DOHH2 (cell line): ENCODE measurements around the gene GPR152.

Source experiments
- H3F3A ChIP-seq: fragments of 200-600 bp; sonication (generic), shearing (Covaris generic); 2 replicates; pipeline ENCODE4 v1.6.0; 2016; ENCODE audit warnings: antibody characterized with exemption, mild to moderate bottlenecking; ENCODE audit not compliant: control insufficient read depth, insufficient read depth
- H3K27ac ChIP-seq: fragments of 200-600 bp; sonication (generic); 2 replicates; pipeline ENCODE4 v1.5.1; 2014; ENCODE audit warnings: low read depth, mild to moderate bottlenecking, low read length, moderate library complexity
- H3K27me3 ChIP-seq: fragments of 200-600 bp; sonication (generic); 2 replicates; pipeline ENCODE4 v1.6.1; 2014; ENCODE audit warnings: mild to moderate bottlenecking, low read length, mixed read lengths; ENCODE audit not compliant: control insufficient read depth
- H3K36me3 ChIP-seq: fragments of 200-600 bp; sonication (generic); 2 replicates; pipeline ENCODE4 v1.6.1; 2014; ENCODE audit warnings: mild to moderate bottlenecking, low read length, moderate library complexity, mixed read lengths; ENCODE audit not compliant: control insufficient read depth
- H3K4me1 ChIP-seq: fragments of 200-600 bp; sonication (generic); 2 replicates; pipeline ENCODE4 v1.6.1; 2014; ENCODE audit warnings: mild to moderate bottlenecking, low read length, mixed read lengths; ENCODE audit not compliant: control insufficient read depth
- H3K4me2 ChIP-seq: fragments of 200-600 bp; sonication (generic); 2 replicates; pipeline ENCODE4 v1.6.0; 2014; ENCODE audit warnings: mild to moderate bottlenecking, low read length, moderate library complexity
- H3K4me3 ChIP-seq: fragments of 200-600 bp; sonication (generic); 2 replicates; pipeline ENCODE4 v1.5.1; 2014; ENCODE audit warnings: mild to moderate bottlenecking, low read length, mixed read lengths
- H3K79me2 ChIP-seq: fragments of 200-600 bp; sonication (generic); 2 replicates; pipeline ENCODE4 v1.6.1; 2014; ENCODE audit warnings: mild to moderate bottlenecking, low read length, mixed read lengths; ENCODE audit not compliant: control insufficient read depth
- H3K9me2 ChIP-seq: fragments of 200-600 bp; sonication (generic); replicated peaks from 2 replicates; pipeline ENCODE4 v1.6.1; 2014; ENCODE audit warnings: mild to moderate bottlenecking, low read length, mixed read lengths; ENCODE audit not compliant: control insufficient read depth
- H3K9me3 ChIP-seq: fragments of 200-600 bp; sonication (generic); 2 replicates; pipeline ENCODE4 v1.6.1; 2014; ENCODE audit warnings: antibody characterized with exemption, low read length, mixed read lengths; ENCODE audit not compliant: control insufficient read depth, insufficient read depth
- H4K20me1 ChIP-seq: fragments of 200-600 bp; sonication (generic); 2 replicates; pipeline ENCODE4 v1.6.0; 2014; ENCODE audit warnings: low read depth, mild to moderate bottlenecking, antibody characterized with exemption, low read length, moderate library complexity; ENCODE audit not compliant: control insufficient read depth, insufficient read depth
- EZH2phosphoT487 ChIP-seq: fragments of 200-600 bp; sonication (generic); IDR thresholded peaks from 2 replicates; pipeline ENCODE4 v1.6.1; 2017; ENCODE audit warnings: borderline replicate concordance, mild to moderate bottlenecking, antibody characterized with exemption, low read length, moderate library complexity, mixed read lengths
- TF ChIP-seq, protein P1 (sequence below): fragments of 200-600 bp; sonication (generic); IDR thresholded peaks from one replicate; pipeline ENCODE4 v1.5.1; 2014; ENCODE audit warnings: antibody characterized with exemption, mild to moderate bottlenecking, low read depth, low read length; ENCODE audit not compliant: poor library complexity, severe bottlenecking

The GPR152 gene

DNA sequence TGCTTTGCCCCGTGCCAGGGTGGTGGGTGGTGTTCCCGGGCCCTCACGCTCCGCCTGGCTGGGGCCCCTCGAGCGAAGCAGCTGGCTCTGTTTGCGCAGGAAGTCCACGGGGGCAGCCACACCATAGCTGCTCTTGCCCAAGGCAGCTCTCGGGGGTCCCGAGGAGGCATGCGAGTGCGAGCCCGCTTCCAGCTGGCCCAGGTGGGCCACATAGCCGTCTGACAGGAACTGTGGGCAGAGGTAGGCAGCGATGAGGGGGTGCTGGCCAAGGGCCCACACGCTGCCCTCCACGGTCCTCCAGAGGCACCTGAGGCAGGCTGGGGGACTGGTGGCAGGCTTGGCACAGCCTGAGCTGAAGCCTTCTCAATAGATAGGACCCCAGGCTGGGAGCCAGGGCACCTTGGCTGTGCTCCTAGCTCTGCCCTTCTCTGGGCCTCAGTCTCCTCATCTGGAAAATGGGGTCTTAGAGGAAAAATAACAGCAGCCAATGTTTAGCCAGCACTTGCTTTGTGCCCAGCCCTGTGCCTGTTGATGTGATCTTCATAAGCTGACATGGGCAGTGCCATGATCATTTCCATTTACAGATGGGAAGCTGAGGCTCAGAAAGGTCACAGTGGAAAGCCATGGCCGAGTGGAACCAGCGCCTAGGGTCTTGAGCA, 39.7 kb upstream of the GPR152 start:
- no peaks in the 10 kb centered on the region for H3K9me2 ChIP-seq
- peaks cover 79% of the 10 kb centered on the region for H3K36me3 ChIP-seq
- H3K9me3 ChIP-seq: no peaks in the 10 kb centered on the region
- no peaks in the 10 kb centered on the region for H3K27me3 ChIP-seq
- H3K4me3 ChIP-seq: no peak overlapping the region
- TF ChIP-seq, protein P1, sequence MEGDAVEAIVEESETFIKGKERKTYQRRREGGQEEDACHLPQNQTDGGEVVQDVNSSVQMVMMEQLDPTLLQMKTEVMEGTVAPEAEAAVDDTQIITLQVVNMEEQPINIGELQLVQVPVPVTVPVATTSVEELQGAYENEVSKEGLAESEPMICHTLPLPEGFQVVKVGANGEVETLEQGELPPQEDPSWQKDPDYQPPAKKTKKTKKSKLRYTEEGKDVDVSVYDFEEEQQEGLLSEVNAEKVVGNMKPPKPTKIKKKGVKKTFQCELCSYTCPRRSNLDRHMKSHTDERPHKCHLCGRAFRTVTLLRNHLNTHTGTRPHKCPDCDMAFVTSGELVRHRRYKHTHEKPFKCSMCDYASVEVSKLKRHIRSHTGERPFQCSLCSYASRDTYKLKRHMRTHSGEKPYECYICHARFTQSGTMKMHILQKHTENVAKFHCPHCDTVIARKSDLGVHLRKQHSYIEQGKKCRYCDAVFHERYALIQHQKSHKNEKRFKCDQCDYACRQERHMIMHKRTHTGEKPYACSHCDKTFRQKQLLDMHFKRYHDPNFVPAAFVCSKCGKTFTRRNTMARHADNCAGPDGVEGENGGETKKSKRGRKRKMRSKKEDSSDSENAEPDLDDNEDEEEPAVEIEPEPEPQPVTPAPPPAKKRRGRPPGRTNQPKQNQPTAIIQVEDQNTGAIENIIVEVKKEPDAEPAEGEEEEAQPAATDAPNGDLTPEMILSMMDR: no peak
- no peak for TF ChIP-seq EZH2phosphoT487
- H3F3A ChIP-seq: peaks cover 7% of the 10 kb centered on the region; the same call in 1 of the 2 replicates
- no peak overlapping the region for H3K4me2 ChIP-seq
- H3K4me1 ChIP-seq: no peaks in the 10 kb centered on the region
- H3K27ac ChIP-seq: no peak overlapping the region
- H3K79me2 ChIP-seq: peaks cover 12% of the 10 kb centered on the region
- no peaks in the 10 kb centered on the region for H4K20me1 ChIP-seq

DNA sequence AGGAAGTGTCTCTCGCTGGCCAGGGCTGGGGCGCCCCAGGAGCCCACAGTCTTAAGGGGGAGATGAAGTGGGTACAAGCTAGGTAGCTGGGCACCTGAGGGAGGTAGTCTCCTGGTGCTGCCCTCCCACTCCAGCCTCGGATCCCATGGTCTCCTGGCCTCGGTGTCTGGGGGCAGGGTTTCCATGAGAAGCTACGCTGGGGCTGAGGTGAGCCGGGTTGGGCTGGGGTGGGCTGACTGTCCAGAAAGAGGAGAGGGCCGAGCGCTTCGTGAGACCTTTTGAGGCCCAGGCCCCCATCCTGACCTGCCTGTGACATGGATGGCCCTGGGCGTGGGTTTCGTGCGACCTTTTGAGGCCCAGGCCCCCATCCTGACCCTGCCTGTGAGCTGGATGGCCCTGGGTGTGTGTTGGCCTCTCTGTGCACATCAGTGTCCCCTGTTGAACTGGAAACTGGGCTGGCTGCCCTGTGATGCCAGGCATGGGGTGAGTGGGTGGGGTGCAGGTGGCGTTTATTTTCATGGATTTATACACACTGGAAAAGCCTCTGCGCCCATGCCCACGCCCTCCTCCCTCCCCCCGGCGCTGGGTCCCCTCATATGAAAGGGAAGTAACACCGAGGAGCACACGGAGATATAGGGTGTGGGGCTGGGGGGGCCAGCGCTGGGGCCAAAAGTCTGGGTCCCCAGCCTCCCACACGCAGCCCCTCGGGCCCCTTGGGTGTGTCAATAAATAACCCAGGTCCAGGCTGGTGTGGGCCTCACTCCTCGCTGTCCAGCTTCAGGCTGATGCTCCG, 38.9 kb upstream of the GPR152 start:
- peaks cover 86% of the 10 kb centered on the region for H3K36me3 ChIP-seq

DNA sequence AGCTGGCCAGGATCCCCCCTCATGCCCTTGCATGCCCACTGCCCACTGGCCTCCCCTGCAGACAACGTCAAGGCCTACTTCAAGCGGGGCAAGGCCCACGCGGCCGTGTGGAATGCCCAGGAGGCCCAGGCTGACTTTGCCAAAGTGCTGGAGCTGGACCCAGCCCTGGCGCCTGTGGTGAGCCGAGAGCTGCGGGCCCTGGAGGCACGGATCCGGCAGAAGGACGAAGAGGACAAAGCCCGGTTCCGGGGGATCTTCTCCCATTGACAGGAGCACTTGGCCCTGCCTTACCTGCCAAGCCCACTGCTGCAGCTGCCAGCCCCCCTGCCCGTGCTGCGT, 38.2 kb upstream of the GPR152 start:
- Histone ChIP-seq H3K9me3 (no peaks in the 10 kb centered on the region), H3F3A (peaks cover 11% of the 10 kb centered on the region), H3K36me3 (peaks cover 84% of the 10 kb centered on the region), H3K4me3 (no peak overlapping the region), H3K4me1 (peaks cover 13% of the 10 kb centered on the region), H3K4me2 (no peak overlapping the region), H4K20me1 (no peaks in the 10 kb centered on the region), H3K9me2 (no peaks in the 10 kb centered on the region), H3K27me3 (no peaks in the 10 kb centered on the region), H3K79me2 (peaks cover 24% of the 10 kb centered on the region), H3K27ac (no peak overlapping the region)
- TF ChIP-seq, protein P1: no peak
- no peak for TF ChIP-seq EZH2phosphoT487

More for the DNA sequence above, 38.9 kb upstream of the GPR152 start:
- H3K27me3 ChIP-seq: no peaks in the 10 kb centered on the region
- H4K20me1 ChIP-seq: no peaks in the 10 kb centered on the region
- no peak for TF ChIP-seq EZH2phosphoT487
- TF ChIP-seq, protein P1: no peak
- H3K4me1 ChIP-seq: peaks cover 6% of the 10 kb centered on the region
- H3F3A ChIP-seq: peaks cover 7% of the 10 kb centered on the region
- no peak overlapping the region for H3K27ac ChIP-seq
- no peaks in the 10 kb centered on the region for H3K9me3 ChIP-seq
- no peak overlapping the region for H3K4me2 ChIP-seq
- no peak overlapping the region for H3K4me3 ChIP-seq
- H3K79me2 ChIP-seq: peaks cover 19% of the 10 kb centered on the region
- no peaks in the 10 kb centered on the region for H3K9me2 ChIP-seq
